ENCODE data around the gene PHF19. TPM values are rescaled to one million over a fixed set of nuclear protein-coding genes. Genes with fewer than 3 reads are reported as not detected.
A peak's percentile ranks its signal among the peaks of the same experiment; 100 is the strongest.

The PHF19 gene
- polyA plus RNA-seq, 4 donors: 29.0 to 42.0 (median 36.6) TPM

- DNase-seq (ENCODE audit: low read depth in 4 of 4, low spot score in 3 of 4): no peak
These were observed 2.5 kb downstream of the PHF19 start for GRCh38 chr9:120874226-120875194.

GRCh38 chr9:120873512-120873911, 3.5 kb downstream of the PHF19 start:
- DNase-seq (ENCODE audit: low read depth in 4 of 4, low spot score in 3 of 4): no peak

- DNase-seq (ENCODE audit: low read depth in 4 of 4, low spot score in 3 of 4): no peak
These were observed 4.0 kb downstream of the PHF19 start for GRCh38 chr9:120872791-120873502.

- no peak for DNase-seq (ENCODE audit: low read depth in 4 of 4, low spot score in 3 of 4)
These were observed 6.8 kb downstream of the PHF19 start for GRCh38 chr9:120870206-120870605.

- no peak for DNase-seq (ENCODE audit: low read depth in 4 of 4, low spot score in 3 of 4)
These were observed 7.3 kb downstream of the PHF19 start for GRCh38 chr9:120869726-120870125.

GRCh38 chr9:120869360-120869687, 7.7 kb downstream of the PHF19 start:
- no peak for DNase-seq (ENCODE audit: low read depth in 4 of 4, low spot score in 3 of 4)

GRCh38 chr9:120868676-120869359, 8.2 kb downstream of the PHF19 start:
- DNase-seq (ENCODE audit: low read depth in 4 of 4, low spot score in 3 of 4): peak in 3 of 4 donors; percentile 77 to 85 (median 79)

GRCh38 chr9:120868339-120868675, 8.7 kb downstream of the PHF19 start:
- DNase-seq (ENCODE audit: low read depth in 4 of 4, low spot score in 3 of 4): no peak

- DNase-seq (ENCODE audit: low read depth in 4 of 4, low spot score in 3 of 4): no peak
These were observed 9.2 kb downstream of the PHF19 start for GRCh38 chr9:120867676-120868338.

GRCh38 chr9:120866651-120867050, 10.3 kb downstream of the PHF19 start:
- no peak for DNase-seq (ENCODE audit: low read depth in 4 of 4, low spot score in 3 of 4)

- DNase-seq (ENCODE audit: low read depth in 4 of 4, low spot score in 3 of 4): no peak
These were observed 11.2 kb downstream of the PHF19 start for GRCh38 chr9:120865809-120866208.

GRCh38 chr9:120865176-120865575, 11.8 kb downstream of the PHF19 start:
- DNase-seq (ENCODE audit: low read depth in 4 of 4, low spot score in 3 of 4): no peak

GRCh38 chr9:120864719-120865118, 12.3 kb downstream of the PHF19 start:
- no peak for DNase-seq (ENCODE audit: low read depth in 4 of 4, low spot score in 3 of 4)

GRCh38 chr9:120863833-120864232, 13.2 kb downstream of the PHF19 start:
- no peak for DNase-seq (ENCODE audit: low read depth in 4 of 4, low spot score in 3 of 4)

- no peak for DNase-seq (ENCODE audit: low read depth in 4 of 4, low spot score in 3 of 4)
These were observed 14.5 kb downstream of the PHF19 start for GRCh38 chr9:120862452-120862851.

GRCh38 chr9:120861935-120862334, 15.1 kb downstream of the PHF19 start:
- DNase-seq (ENCODE audit: low read depth in 4 of 4, low spot score in 3 of 4): no peak

- DNase-seq (ENCODE audit: low read depth in 4 of 4, low spot score in 3 of 4): no peak
These were observed 16.9 kb downstream of the PHF19 start for GRCh38 chr9:120860083-120860482.

GRCh38 chr9:120859361-120859760, 17.6 kb downstream of the PHF19 start:
- no peak for DNase-seq (ENCODE audit: low read depth in 4 of 4, low spot score in 3 of 4)

GRCh38 chr9:120857902-120858301, 19.1 kb downstream of the PHF19 start:
- DNase-seq (ENCODE audit: low read depth in 4 of 4, low spot score in 3 of 4): no peak

- DNase-seq (ENCODE audit: low read depth in 4 of 4, low spot score in 3 of 4): no peak
These were observed 19.5 kb downstream of the PHF19 start for GRCh38 chr9:120857481-120857880.

GRCh38 chr9:120856700-120857099, 20.3 kb downstream of the PHF19 start:
- DNase-seq (ENCODE audit: low read depth in 4 of 4, low spot score in 3 of 4): no peak

Data from left renal pelvis (tissue), 4 donors.